Sigmoid colon (tissue), 4 donors: Measurements from ENCODE around the gene SPATA31C2.
"Not testable (repeated sequence)": the region's sequence is repeated elsewhere in the genome, so short reads cannot be mapped to it uniquely, and the experiment has no call there.

Source experiments
- EP300 ChIP-seq, 4 donors: sonication (generic); formaldehyde crosslinking; IDR thresholded peaks; one replicate each; pipeline ENCODE4 v1.6.1; 2017; ENCODE audit warnings: antibody characterized with exemption in 4 of 4
- POLR2A ChIP-seq, 2 donors: fragments of 450-650 bp; IDR thresholded peaks; one replicate each; pipeline ENCODE4 v1.6.1; 2016; ENCODE audit warnings: antibody characterized with exemption in 2 of 2, mild to moderate bottlenecking in 2 of 2, moderate library complexity in 2 of 2
- POLR2AphosphoS5 ChIP-seq, 4 donors: sonication (generic); formaldehyde crosslinking; IDR thresholded peaks; one replicate each; pipeline ENCODE4 v1.6.1; 2017; ENCODE audit warnings: antibody characterized with exemption in 4 of 4
- TF ChIP-seq, protein P1 (sequence below), 4 experiments: fragments of 450-650 bp in 3 of 4; fragments of 200-600 bp in 1 of 4; IDR thresholded peaks; one replicate each; pipeline ENCODE4 v1.5.1; 2016 to 2019; ENCODE audit warnings: antibody characterized with exemption in 4 of 4, mild to moderate bottlenecking in 3 of 4, moderate library complexity in 2 of 4

GRCh38 chr9:88114968-88115612 lies 23.2 kb downstream of the SPATA31C2 start:
- TF ChIP-seq, protein P1, sequence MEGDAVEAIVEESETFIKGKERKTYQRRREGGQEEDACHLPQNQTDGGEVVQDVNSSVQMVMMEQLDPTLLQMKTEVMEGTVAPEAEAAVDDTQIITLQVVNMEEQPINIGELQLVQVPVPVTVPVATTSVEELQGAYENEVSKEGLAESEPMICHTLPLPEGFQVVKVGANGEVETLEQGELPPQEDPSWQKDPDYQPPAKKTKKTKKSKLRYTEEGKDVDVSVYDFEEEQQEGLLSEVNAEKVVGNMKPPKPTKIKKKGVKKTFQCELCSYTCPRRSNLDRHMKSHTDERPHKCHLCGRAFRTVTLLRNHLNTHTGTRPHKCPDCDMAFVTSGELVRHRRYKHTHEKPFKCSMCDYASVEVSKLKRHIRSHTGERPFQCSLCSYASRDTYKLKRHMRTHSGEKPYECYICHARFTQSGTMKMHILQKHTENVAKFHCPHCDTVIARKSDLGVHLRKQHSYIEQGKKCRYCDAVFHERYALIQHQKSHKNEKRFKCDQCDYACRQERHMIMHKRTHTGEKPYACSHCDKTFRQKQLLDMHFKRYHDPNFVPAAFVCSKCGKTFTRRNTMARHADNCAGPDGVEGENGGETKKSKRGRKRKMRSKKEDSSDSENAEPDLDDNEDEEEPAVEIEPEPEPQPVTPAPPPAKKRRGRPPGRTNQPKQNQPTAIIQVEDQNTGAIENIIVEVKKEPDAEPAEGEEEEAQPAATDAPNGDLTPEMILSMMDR (IDR thresholded peaks at IDR 0.05): not testable (repeated sequence)
- TF ChIP-seq POLR2A, EP300, POLR2AphosphoS5 (IDR thresholded peaks at IDR 0.05): not testable (repeated sequence)
